RCC 7860 (cell line): ENCODE data around the gene DDIAS.
A peak's percentile ranks its signal among the peaks of the same experiment; 100 is the strongest.
"Not testable (repeated sequence)": the region's sequence is repeated elsewhere in the genome, so short reads cannot be mapped to it uniquely, and the experiment has no call there.

ENCODE experiments used
- DNase-seq: peaks from one replicate; pipeline ENCODE4 v3.0.0-alpha.2; 2015; ENCODE audit warnings: low spot score
- FAIRE-seq: peaks from 2 replicates; lab custom pipeline; 2012; peaks lifted over from hg19 to GRCh38; lab: Jason Lieb, UNC

The DDIAS gene

GRCh38 chr11:82889133-82890001 is 12.2 kb upstream of the DDIAS start:
- no peak for DNase-seq

GRCh38 chr11:82890002-82890341 is 11.6 kb upstream of the DDIAS start:
- DNase-seq (no peak), FAIRE-seq (no peak)

More at GRCh38 chr11:82889133-82890001, 12.2 kb upstream of the DDIAS start:
- no peak for FAIRE-seq

GRCh38 chr11:82890936-82891335 is 10.6 kb upstream of the DDIAS start:
- no peak for FAIRE-seq
- no peak for DNase-seq

DNA sequence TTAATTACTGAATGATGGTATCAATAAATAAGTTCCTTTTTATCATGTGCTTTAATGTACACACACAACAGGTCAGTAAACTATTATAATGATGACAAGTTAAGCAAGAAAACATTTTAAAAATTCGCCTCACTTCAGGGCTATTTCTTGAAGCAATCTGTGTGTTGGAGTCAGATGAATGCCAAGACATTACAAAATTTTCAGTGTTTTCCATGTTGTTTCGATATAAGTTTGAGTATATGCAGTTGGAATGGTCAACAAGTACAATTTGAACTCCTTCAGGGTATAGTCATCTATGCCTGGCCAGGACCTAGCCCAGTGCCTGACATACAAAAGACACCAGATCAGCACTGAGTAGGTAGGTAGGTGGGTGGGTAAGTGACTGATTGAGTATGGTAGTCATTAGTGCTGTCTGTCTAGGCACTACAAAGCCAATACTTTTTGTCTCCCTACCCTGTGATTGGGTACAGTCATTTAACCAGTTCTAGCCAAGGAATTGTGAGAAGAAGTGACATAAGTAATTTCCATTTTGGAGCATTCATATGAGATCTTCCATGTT is 8.8 kb upstream of the DDIAS start:
- FAIRE-seq = no peak
- no peak for DNase-seq

DNA sequence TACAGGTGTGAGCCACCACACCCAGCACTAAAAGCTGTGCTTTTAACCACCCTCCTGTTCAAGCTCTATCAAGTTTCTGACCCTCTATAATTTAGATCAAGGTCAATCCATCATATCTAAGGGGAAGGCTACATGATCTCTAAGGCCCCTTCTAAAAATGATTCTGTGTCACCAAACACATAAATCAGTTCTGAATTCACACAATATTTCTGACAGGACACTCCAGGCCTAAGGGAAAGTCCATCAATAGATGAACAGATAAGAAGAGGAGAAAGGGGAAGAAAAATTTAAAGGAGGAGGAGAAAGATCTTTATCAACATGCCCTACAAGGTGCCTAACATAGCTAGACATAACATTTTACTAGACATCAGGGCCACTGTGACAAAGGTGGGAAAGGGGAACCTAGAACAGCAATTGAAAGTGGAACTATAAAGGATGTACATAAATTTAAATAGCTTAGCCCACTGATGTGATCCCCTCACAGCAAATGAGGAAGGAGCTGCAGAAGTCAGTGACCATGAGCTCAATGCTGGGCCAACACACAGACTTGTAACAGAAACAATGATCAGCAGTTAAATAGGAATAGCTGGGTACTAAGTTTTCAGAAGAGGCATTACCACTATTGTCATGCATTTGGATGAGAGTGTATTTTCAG is 6.0 kb upstream of the DDIAS start:
- FAIRE-seq (no peak), DNase-seq (no peak)

- no peak for FAIRE-seq
- no peak for DNase-seq
Measured at GRCh38 chr11:82896183-82896582, 5.4 kb upstream of the DDIAS start.

- no peak for DNase-seq
- no peak for FAIRE-seq
Measured at GRCh38 chr11:82898241-82898640, 3.3 kb upstream of the DDIAS start.

- DNase-seq (no peak), FAIRE-seq (no peak)
Measured at GRCh38 chr11:82899186-82899820, 2.2 kb upstream of the DDIAS start.

DNA sequence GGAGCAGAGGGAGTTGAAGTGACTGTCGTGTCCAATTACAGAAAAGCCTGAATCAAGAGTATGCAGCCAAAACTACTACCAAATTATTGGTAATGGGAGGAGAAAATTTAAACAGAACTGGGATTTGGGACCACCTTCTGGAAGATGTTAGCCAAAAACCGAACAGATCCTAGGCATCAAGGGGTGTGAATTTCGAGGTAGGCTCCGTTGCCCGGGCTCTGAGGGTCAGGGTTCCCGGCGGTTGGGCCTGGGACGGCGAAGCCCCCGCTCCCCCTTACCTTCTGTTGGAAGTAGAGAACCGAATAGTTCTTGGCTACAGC is 1.6 kb upstream of the DDIAS start:
- DNase-seq (no peak), FAIRE-seq (no peak)

GRCh38 chr11:82900277-82901164 is 1.0 kb upstream of the DDIAS start, which contains the start of gene PRCP:
TSS of gene PRCP (minus strand) at chr11:82900430. CDS start at chr11:82900402, 28 bp downstream.
- FAIRE-seq = peak; percentile 51
- DNase-seq = peak; percentile 81

DNA sequence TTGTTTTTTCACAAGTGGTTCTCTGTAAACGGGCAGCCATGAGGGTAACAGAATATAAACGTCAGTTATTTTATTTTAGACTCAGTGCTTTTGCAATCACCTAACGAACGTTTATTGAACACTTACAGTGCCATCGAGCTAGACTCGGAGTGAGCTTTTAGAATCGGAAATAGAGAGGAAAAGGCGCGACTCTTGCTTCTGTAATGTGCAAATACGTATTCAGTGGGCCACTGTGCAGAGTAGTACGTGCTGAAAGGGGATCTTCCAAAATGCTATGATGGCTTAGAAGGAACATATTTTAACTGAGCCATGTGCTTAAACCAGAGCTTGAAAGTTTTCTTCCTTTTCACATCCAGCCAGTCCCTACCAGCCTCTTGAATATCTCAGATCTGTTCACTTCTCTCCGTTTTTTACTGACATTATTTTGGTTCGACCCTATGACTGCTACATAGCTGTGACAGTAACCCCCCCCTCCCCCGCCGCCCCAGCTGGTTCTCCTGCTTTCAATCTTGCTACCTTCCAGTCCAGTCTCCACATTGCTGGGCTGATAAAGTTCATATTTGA is 468 bp downstream of the DDIAS start:
- no peak for FAIRE-seq
- no peak for DNase-seq

DNA sequence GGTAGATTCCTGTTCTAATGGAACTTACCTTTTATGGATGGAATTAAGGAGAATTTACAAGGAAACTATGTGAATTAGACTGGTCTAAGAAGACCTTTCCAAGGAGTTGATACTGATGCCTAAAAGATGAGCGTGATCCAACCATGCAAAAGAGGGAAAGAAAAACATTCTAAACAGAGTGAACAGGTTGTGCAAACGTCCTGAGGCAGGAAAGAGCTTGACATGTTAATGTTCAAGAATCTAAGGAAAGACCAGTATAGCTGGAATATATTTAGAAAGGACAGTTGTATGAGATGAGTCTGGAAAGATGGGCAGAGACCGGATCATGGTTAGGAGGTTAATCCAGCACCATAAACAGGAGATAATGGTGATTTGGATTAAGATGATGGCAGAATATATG is 1.3 kb downstream of the DDIAS start:
- DNase-seq = no peak

DNA sequence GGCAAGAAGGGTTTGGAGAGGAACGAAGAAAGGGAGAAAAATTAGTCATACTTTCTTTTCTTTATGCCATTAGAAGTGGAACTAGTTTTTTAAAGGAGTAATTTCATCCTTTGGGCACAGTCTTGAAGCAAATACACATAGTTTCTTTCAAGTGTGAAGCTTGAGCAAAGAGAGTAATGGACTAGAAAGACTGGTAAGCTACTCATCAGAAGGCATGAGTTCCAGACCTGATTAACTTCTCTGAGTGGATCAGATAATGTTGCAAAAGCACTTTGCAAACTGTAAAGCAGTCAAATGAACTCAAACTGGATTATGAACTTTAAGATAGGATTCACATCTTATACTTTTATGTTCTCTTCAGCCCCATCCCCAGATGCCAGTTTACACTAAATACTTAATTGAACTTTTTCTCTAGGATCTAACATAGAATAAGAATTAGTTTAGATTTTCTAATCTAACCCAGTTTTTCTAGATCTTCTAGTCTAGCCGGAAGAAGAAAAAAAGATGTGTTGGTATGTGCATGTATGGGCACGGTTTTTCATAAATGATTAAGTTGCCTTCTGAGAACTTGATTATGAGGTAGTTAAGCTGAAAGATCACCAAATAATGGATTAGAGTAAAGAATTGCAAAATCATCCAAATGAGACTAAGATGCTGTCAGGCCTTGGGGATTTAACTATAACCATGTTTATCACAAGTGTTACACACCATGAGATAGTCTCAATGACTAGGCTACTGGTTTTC is 2.5 kb downstream of the DDIAS start:
- FAIRE-seq = no peak
- DNase-seq = no peak

More for the DNA sequence above, 1.3 kb downstream of the DDIAS start:
- no peak for FAIRE-seq

DNA sequence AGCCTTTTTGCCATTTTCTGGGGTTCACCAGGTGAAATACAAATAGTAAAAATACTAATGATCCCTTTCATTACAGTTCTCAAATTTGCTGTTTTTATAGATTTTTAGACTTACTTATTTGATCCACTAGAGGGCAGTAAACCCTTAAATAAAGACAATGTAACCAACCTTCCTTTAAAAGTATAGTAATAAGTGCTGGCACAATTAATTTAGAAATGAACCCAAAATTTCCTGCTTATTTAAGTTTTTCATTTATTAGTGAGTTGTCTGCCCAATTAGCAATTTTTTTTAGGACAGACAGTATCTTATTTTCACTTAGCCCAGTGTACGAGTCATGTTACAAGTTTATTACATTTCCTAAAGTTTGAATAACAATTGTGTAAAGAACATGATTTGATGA is 4.7 kb downstream of the DDIAS start:
- FAIRE-seq (peak; percentile 70), DNase-seq (peak; percentile 29)

DNA sequence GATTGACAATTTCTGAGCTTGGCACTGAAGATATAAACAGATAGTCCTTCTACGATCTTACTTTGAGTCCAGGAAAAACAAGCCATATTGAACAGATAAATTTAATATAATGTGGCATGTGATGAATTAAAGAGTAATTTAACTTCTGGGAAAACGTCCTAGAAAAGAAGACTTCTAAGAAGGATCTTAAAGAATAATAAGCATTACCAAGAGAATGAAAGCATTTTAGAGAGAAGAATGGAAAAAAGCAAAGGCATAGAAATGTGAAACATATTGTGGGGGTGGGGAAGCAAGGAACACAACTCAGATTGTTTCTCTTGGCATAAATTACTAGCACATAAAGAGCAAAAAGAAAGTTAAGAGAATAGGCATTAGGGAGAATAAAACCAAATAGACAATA is 5.4 kb downstream of the DDIAS start:
- DNase-seq = no peak
- no peak for FAIRE-seq

DNA sequence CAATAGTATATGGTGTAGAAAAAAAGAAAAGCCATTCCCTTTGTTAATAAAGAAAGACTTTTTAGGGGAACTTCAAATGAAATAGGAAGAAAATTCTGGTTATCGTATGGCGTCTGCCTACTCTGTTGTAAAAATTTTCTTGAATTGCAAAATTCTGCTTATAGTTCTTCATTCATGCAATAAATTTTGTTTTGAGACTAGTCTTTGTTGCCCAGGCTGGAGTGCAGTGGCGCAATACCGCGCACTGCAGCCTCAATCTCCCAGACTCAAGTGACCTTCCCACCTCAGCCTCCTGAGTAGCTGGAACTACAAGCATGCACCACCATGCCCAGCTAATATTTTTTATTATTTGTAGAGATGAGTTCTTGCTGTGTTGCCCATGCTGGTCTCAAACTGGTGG is 5.8 kb downstream of the DDIAS start:
- FAIRE-seq = no peak

GRCh38 chr11:82908311-82908710 is 6.8 kb downstream of the DDIAS start:
- DNase-seq (no peak), FAIRE-seq (no peak)

More for the DNA sequence above, 5.8 kb downstream of the DDIAS start:
- DNase-seq = no peak

DNA sequence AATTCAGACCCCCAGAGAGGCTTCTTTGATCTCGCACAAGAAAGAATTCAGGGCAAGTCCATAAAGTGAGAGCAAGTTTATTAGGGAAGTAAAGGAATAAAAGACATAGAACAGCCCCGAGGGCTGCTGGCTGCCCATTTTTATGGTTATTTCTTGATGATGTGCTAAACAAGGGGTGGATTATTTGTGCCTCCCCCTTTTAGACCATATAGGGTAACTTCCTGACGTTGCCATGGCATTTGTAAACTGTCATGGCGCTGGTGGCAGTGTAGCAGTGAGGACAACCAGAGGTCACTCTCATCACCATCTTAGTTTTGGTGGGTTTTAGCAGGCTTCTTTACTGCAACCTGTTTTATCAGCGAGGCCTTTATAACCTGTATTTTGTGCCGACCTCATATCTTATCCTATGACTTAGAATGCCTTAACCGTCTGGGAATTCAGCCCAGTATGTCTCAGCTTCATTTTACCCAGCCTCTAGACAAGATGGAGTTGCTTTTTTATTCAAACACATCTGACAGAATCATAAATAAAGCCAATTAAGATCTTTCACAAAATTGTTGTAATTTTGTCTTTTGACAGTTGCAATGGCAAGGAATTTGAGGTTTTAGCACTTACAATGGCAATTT is 7.6 kb downstream of the DDIAS start:
- no peak for DNase-seq
- FAIRE-seq = no peak

- DNase-seq, FAIRE-seq: not testable (repeated sequence)
Measured at GRCh38 chr11:82919786-82920185, 18.2 kb downstream of the DDIAS start.
